ENCODE measurements around the gene HOXA13.

The HOXA13 gene

DNA sequence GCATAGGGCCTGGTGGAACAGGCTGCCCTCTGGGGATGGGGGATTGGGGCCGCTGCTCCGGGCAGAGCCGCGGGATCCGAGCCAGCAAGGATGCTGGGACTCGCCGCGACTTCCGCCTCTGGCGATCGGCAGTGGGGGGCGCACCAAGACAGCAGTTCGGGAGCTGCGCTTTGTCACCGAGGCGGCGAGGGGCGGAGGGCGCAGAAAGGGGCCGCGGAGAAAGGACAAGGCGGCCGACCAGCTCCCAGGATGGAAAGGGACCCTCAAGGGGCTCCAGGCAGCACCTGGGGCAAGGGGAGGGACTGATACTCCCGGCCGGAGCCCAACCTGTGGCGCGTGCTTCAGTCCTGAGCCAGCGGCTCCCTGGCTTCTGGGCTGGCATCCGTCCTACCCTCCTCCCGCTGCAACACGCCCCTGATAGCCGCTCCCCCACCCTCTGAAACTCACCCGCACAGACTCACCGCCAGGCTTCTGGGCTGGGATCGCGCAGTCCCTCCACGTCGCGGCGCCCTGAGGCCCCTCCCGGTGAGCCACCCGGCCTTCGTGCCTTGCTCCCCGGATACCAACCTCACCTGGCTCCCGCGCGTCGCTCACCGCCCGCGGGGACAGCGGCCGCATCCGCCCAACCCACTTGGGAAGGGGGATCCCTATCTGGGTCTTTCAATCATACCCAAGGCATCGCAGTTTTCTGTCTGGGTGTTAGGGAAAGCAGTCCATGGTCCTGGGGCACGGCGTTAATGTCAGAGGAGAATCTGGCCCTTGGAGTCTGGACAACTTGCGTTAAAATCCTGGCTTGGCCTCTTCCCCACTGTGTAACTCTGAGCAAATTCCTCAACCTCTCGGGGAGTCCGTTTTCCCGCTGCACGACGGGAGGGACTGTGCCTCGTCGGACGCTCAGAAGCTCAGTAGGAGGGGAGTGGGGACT is 35.8 kb upstream of the HOXA13 start:
- DNase-seq, result no peak

DNA sequence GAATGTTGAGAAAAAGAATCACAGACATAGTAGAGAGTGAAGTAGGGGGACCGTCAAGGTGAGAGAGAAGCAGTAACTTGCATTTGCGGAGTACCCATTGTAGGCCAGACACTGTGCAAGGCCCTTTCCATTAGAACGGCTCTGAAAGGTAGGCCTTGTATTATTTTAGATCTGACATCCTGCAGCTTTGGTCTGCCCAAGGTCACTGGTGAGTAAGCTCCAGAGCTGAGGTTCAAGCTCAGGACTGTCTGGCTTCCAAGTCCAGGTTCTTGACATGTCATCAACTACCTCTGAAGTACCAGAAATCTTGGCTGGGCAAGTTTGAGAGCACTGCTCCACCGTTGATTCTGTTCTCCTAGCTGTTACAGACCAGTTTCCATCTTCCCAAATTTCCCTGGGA is 29.6 kb upstream of the HOXA13 start:
- DNase-seq, result no peak

DNA sequence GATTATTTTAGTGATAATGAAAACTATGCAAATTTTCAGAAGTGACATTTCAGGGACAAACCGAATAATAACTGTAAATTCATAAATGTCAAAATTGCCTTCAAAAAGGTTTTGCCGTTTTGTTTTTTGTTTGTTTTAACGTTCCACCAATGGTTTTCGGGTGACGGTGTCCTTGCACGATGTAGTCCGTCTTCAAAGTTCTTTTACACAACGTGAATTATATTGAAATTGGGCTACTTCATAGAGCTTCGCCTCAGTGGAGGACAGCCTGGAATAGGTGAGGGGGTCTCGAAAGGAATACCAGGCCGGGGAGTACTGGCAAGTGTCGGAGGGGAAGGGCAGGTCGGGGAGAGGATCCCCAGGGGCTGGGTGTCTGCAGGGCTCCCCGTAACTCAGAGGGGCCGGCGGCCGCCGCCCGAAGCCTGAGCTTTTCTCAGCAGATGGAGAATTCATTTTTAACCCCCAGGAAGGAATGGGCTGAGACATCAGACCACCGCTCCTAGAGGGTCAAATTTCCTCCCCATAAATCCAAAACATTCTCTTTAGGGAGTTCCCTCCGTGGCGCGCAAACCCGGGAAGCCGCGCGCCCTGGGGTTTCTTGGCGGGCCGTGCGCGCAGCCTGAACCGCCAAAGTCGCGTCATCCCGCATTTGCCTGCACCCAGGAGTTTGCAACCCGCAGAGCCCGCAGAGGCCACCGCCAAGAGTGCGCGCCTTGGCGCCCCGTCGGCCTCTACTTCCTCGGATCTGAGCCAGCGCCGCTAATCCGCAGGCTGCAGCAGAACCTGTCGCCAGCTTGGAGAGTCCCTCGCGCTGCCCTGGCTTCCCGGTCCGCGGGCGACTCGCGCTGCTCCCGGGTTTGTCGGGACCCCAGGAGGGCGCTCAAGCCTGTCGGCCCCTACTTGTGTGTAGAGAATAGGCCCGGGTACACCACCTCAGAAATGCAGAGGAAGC is 25.4 kb upstream of the HOXA13 start:
- DNase-seq, result no peak

DNA sequence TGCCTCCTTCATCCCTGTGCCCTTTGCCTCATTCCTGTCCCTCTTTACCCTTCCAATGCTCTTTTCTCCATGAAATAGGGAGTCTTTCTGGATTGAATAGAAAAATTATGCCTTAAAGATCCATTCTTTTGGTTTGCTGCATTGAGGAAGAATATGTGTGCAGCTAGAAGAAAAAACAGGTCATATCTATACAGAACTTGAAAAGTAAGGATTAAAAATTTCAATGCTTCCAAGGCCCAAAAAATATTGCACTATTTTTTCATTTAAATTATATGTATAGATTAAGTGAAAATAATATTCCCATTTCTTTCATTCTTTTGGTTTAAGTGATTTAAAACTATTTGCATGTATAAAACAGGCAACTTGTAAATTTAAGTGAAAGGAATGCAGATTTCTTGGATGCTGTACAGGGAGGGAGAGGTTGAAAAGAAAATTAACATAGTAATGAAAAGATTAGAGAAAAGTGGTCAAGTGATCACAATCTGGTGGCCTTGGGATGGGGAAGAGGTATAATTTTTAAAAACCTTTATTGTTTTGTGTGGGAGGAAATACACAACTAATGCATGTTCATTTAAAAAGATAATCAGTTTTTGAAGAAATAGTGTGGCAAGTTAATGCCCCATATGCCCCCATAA is 24.2 kb upstream of the HOXA13 start:
- no peak for DNase-seq

DNA sequence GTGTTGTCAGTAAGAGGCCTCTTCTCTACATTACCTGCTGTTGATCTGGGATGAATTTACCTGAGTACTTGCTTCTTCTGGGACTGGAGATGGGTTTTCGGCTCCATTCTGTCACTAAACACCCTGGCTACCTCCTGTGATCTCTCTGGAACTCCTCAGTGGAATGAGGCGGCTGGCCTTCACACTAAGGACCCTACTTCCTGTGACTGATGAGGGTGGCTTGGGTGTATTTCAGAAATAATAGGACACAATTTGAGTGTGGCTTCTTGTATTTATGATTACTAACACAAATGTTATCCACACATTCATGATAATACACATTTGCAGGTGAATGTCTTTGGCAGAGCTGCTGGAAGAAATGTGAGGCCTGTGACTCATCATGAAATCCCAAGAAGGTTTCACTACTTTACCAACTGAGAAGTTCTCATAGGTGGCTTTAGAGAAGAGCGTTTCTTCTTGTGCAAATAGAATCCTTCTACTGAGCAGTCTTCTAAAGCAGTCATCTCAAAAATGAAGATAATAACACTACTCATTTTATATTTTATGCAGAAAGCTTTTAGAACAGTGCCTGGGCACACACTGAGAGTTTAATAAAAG is 21.4 kb upstream of the HOXA13 start:
- no peak for DNase-seq

DNA sequence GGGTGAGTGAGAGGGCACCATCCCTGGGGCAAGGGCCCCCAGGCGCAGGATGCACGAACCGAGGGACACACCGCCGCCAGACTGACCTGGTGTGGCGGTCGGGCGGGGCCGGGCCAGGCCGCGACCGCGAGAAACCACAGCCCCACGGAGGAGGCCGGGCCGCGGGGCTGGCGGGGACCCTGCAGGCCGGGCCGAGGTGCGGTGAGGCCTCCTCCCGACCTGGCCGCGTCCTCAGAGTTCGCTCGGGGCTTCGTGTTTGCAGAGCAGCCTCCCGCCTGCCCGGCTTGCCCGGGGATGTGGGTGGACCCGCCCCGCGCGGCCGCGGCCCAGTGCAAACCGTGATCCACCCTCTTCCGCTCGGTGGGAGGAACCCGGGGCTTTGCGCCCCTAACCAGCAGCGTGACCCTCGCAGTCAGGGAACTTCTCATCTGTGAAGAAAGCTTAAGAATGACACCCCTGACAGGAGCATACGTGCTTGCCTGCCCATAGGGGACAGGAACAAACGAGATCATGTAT is 20.6 kb upstream of the HOXA13 start:
- no peak for DNase-seq

DNA sequence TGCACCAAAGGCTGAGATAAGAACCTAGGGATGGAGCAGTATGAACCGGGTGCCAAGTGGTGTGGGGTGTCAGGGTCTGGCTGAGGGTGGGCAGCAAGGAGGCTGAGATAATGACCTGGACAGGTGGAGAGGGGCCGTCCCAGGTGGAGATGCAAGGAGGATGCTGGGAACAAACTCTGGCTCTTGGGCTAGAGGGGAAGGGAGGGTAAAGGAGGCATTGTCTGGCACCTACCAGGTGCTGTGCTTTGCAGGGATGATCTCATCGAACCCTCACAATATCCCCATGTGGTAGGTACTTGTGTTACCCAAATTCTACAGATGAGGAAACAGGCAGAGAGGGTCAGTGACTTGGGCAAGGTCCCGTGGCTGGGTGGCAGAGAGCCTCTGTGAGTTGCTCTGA is 19.9 kb upstream of the HOXA13 start:
- DNase-seq, result no peak

DNA sequence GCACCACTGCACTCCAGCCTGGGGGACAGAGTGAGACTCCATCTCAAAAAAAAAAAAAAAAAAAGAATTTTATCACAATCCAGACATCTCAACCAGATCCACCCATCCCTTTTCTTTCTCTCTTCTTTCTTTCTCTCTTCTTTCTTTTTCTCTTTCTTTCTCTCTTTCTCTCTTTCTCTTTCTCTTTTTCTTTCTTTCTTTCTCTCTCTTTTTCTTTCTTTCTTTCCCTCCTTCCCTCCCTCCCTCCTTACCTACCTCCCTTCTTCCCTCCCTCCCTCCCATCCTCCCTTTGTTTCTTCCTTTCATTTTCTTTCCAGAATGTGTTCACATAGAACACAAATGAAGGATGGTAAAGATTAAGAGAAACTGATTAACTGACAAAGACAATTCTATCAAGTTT is 18.1 kb upstream of the HOXA13 start:
- DNase-seq, result no peak

DNA sequence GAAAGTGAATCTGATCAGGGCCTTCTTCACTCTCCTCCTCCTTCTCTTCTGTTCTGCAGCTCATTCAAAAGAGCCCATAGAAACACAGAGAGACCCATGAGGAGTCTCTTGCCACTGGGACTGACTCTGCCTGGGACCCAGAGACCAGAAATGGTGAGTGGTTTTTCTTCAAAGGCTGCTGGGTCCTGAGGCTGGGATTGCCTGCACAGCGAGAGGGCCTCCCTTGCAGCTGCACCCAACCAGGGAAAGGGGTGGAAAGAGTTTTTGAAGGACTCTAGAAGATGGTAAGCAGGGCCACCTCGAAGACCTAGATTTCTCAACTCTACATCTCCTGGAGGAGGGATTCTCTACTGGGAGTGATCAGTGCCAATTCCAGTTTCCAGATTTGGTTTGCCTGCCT is 15.5 kb upstream of the HOXA13 start:
- no peak for DNase-seq

DNA sequence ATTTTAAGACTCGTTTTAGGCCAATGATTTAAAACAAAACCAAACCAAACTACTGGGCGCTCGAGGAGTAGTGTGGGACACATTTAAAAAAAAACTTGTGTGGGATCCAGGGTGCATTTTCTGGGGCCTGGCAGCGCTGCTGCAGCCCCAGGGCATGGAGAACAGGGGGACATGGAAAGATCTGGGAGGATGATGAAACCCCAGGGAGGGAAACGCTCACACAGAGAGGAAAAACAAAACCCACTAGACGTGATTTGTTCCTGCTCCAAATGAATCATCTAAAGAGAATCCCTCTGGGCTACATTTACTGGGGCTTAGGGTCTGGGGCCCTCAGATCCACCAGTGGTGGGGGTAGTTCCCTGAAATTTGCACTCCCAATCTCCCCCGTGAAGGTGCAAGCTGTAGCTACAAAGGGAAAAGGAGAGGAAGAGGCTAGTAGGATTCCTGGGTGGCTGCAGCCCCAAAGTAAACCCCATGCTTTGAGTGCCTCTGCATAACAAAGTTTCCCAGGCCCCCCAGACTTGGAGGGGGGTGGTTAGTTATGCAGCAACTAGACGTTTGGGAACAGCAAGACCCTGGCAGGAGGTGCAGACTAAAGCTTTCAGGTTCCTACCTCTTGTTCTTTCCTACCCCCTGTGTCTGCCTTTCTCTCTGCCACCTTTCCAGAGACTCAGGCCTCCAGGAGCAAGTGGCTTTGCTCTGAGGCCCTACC is 14.5 kb upstream of the HOXA13 start:
- DNase-seq, result no peak

DNA sequence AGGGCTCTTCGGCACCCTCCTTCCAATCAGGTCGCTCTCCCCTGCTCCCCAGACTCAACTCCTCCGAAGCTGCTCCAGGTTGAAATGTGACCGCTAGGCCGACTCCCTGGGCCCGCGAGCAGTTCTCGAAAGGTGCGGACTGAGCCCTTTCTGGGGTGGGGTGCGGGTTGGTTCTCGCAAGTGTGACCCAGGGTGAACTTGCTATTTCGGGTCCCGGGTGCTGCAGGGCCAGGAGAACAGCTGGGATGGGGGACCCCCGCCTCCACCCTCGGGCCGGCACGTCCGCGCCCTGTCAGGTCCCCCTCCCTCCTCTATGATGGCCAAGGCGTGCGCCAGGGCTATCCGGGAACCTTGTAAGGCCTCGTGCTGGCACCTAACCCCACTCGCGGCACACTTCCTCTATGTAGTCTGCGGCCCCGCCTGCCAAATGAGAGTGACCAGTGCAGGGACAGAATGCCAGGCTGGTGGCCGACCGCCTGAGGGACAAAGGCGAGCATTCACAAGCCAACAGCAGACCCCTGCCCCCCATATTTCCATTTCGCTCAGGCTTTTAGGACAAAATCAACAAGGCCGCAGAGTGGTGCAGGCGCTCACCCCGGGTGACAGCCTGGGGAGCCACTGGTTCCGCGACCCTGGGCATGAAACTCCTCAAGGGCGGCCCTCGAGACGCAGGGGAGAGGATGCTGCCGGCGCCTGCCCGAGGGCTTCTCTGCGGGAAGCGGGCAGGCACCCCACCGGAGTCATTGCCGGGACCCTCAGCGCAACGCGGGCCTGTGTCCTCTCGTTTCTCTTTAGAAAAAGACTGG is 13.7 kb upstream of the HOXA13 start:
- no peak for DNase-seq

DNA sequence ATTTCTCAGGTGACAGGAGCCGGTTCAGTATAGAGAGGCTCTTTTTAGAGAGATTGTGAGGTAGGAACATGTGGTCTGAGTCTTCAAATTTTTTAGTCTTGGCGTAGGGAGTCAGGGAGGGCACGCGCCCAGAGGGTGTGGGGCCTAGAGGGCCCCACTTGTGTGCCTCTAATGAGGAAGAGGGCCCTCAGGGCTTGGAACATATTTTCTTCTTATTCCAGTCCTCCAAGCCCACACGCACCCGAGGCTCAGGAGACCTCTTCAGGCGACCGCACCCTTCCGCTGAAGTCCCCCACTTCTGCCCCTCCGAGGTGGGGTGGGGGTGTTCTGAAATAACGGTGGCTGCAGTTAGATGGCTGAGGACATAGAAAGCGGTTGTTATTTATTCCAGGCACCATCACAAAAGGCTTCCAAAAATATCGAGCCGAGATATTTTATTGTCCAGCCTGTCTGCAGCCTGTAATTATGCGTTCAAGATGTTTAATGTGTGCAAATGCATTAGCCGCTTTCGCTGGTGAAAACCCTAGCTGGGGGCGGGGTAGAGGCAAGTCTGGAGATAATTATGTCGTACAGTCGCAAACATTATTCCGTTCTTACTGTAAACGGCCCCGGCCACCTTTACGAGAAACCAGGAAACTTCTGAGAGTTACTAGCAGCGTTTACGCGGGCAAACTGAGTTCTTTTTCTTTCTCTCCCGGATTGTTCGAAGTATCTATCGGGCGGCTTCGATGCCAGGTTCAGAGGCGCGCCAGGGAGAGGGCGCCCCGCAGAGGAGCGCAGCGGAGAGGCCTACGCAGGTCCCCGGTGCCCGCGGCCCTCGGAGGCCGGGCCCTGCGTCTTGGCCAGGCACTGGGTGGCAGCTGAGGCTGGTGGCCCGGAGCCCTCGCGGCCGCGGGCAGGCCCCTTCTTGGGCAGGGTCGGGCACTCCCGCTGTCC is 12.9 kb upstream of the HOXA13 start:
- DNase-seq, result no peak

DNA sequence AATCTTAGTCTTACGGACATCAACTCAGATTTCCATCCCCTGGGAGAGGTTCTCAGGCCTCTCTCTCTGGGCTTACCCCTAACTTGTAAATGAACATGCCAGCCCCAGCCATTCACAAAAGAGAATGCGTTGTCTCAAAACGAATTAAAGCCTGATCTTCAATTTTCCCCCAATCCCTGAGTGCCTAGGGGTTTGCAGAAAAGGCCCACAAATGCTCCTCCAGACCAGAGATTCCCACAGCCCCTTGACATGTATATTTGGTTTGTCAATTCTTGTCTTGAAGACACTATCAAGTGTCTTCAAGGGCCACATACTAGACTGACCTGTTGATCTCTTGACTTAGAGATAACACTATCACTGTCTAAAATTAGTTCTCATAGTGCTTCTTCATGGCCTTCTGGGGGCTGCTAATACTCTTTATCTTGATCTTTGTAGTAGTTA is 11.9 kb upstream of the HOXA13 start:
- no peak for DNase-seq

DNA sequence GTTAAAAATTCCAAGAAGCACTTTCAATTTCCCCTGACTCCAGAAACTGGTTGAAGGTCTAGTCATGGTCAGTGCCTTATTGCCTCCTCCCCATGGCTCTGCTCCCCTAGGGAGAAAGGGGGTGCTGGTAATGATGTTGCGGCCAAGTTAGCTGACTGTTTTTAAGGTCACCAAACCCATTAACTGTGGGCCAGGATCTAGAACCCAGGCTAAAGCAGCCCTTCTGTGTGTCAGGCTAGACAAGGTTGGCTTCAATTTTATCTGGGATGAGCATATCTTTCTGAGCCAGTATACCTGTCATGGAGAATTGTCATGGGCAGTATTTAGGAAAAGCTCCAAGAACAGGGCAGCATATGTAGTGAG is 11.2 kb upstream of the HOXA13 start:
- DNase-seq, result no peak

DNA sequence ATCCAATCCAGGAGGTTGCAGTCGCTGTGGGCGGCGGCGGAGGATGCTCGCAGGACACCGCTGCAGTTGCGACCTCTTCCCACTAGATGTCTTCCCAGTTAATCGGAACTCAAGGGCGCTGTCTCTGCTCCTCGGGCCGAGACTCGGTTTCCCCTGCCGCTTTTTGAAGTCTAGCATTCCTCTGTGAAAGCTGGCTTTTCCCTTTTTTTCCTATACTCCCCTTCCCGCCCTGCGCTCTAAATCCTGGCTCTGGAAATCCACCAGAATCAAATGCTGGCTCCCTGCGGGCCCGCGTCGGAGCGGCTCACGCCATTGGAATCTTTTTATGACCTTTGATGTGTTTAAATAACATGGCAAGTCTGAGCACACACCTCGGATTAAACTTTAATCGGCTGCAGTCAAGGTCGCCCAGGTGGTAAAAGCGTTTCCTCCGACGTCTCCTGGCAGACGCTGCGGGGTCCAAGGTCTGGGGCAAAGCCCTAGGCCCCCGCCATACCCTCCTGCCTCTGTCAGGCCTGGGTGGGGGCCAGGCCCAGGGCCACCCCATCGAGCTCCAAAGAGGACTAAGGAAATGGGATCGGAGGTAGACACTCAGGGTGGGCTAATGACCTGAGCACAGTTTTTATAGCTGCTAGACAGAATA is 10.7 kb upstream of the HOXA13 start:
- peak; percentile 33 to 35 for DNase-seq

DNA sequence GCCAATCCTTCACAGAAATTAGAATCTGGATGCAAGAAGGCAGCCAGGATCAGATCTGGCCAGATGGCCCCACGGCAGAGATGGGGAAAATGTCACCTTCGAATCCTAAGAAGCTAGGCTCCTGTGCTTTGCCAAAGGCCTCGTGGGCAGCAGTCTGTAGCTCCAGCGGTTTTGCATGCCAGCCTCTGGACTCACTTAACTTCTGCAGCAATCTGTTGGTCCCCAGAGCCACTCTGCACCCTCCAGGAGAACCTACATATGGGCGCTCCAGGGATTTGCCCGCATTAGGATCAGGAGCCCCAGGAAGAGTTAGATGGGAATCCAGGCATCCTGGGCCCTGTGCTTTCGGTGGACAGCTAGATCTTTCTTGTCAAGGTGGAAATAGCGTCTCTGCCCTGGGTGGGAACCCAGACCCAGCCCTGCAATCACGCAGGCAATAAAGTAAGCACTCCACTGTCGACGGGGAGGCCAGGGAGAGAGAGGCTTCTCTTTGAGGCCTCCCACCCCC is 10.1 kb upstream of the HOXA13 start:
- DNase-seq, result no peak

DNA sequence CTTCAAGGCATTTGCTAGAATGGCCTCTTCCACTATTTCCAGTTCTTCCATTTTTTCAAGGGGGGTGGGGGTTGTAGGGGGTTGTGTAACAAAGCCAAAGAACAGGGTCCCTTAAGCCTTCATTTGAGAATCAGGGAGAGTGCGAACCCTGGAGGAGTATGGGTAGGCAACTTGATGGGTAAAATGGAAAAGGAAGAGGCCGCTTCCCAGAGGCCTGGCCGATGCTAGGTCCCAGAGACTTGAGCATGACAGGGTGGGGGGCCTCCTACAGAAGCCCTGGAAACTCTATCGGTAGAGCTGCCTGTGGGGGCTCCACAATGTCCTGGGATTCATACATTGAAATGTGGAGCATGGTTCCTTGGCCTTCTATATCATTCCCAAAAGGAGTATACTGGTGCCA is 9.1 kb upstream of the HOXA13 start:
- no peak for DNase-seq

DNA sequence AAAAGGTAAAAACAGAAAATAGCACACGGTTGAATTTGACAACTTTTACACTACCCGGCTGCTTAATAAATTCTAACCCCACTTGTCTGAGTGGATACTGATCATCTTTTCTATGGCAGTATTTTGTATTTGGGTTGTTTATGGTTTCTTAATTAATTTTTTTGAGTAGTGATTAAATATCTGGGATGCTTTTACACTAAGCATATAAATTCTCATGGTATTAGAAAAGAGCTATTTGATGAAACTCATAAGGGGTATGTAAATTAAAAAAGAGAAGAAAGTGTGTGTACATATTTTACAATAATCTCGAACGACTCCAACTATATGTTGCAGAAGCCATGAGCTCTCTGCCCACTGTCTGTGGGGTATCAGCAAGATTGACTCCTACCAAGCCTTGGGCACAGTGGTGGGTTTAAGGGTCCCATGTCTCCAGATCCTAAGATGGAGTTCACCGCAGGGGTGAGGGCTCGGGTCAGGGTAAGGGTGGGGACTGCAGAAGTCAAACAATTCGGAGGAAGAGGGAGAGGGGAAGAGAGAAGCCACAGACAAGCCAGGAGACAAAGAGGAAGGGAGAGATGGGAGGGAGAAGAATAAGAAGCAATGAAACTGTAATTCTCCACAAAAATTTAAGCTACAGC is 7.6 kb upstream of the HOXA13 start:
- no peak for DNase-seq

Measured in activated CD4-positive, alpha-beta T cell treated with anti-CD3 and anti-CD28 coated beads, Interleukin-2, amount 50 U/mL, for 4 hours (primary cell).